ENCODE results near the gene CLECL1.
"Not testable (repeated sequence)": the region's sequence is repeated elsewhere in the genome, so short reads cannot be mapped to it uniquely, and the experiment has no call there.

GRCh38 chr12:9738905-9739304, 6.0 kb upstream of the CLECL1 start:
- TF ChIP-seq EP300 (IDR thresholded peaks at IDR 0.05); POLR2A (IDR thresholded peaks at IDR 0.05; ENCODE audit: low read depth): not testable (repeated sequence)
